HCT116 (cell line): ENCODE measurements around the gene DHX57.

Experiments
- CBX3 ChIP-seq: IDR thresholded peaks from 2 replicates; pipeline ENCODE4 v1.6.1; 2012; ENCODE audit warnings: low read depth
- CEBPB ChIP-seq: IDR thresholded peaks from 2 replicates; pipeline ENCODE4 v1.6.1; 2012; ENCODE audit warnings: low read depth
- EZH2 ChIP-seq: fragments of 200-600 bp; sonication (generic); IDR thresholded peaks from 2 replicates; pipeline ENCODE4 v1.6.1; 2017; ENCODE audit warnings: antibody characterized with exemption, mixed run types
- EZH2phosphoT487 ChIP-seq: fragments of 200-600 bp; IDR thresholded peaks from 2 replicates; pipeline ENCODE4 v1.6.1; 2018; ENCODE audit warnings: antibody characterized with exemption, borderline replicate concordance
- FOSL1 ChIP-seq: IDR thresholded peaks from 2 replicates; pipeline ENCODE4 v1.6.1; 2012; ENCODE audit warnings: low read depth
- JUND ChIP-seq: IDR thresholded peaks from 2 replicates; pipeline ENCODE4 v1.6.1; 2012
- POLR2A ChIP-seq: IDR thresholded peaks from 2 replicates; pipeline ENCODE4 v1.7.0; 2011; ENCODE audit warnings: borderline replicate concordance; ENCODE audit not compliant: insufficient read depth, insufficient read length; ENCODE audit errors: extremely low read depth
- POLR2AphosphoS5 ChIP-seq: IDR thresholded peaks from 2 replicates; pipeline ENCODE4 v1.6.1; 2011; ENCODE audit warnings: mild to moderate bottlenecking, low read depth, low read length, moderate library complexity
- RAD21 ChIP-seq: IDR thresholded peaks from 2 replicates; pipeline ENCODE4 v1.6.1; 2012; ENCODE audit warnings: low read depth, mild to moderate bottlenecking
- SRF ChIP-seq: IDR thresholded peaks from 2 replicates; pipeline ENCODE4 v1.6.1; 2012; ENCODE audit warnings: low read depth
- TCF7L2 ChIP-seq: IDR thresholded peaks from 2 replicates; pipeline ENCODE4 v1.7.0; 2011; ENCODE audit warnings: borderline replicate concordance, inconsistent platforms; ENCODE audit not compliant: insufficient read depth, insufficient read length; ENCODE audit errors: extremely low read depth
- ZNF274 ChIP-seq: fragments of 200-500 bp; sonication (Bioruptor generic); IDR thresholded peaks from 2 replicates; pipeline ENCODE4 v1.6.1; 2014; ENCODE audit warnings: mild to moderate bottlenecking, low read depth, low read length, inconsistent platforms
- TF ChIP-seq, protein P1 (sequence below), 3 experiments: fragments of 200-600 bp in 1 of 3; sonication (generic) in 1 of 3; IDR thresholded peaks in 2 of 3; conservative IDR thresholded peaks in 1 of 3; 2 replicates each; pipeline ENCODE4 v1.5.1; 2012 to 2017; ENCODE audit warnings: low read depth in 2 of 3, low read length in 2 of 3, antibody characterized with exemption in 1 of 3, borderline replicate concordance in 1 of 3, control low read depth in 1 of 3, mild to moderate bottlenecking in 1 of 3, mixed read lengths in 1 of 3, mixed run types in 1 of 3, moderate library complexity in 1 of 3; ENCODE audit not compliant: insufficient read depth in 1 of 3
- TF ChIP-seq, protein P2 (sequence below): IDR thresholded peaks from 2 replicates; pipeline ENCODE4 v1.6.1; 2012

DNA sequence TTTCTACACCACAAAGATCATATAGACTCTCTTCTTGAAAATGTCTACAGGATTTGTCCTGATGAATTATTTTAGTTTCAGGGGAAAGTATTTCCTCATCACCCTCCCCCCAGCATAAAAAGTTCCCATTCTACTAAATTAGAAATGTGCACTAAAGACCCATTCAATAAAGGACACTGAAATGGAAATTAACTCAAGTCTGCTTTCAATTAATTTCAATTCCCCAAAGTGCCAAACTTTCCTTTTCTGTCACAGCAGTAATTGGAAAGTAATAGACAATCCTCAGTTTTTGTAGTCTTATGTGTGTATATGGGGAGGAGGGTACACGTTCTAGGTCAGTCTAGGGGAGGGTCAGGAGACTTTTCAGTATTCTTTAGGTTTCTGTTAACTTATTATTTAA, 35.5 kb upstream of the DHX57 start:
- TF ChIP-seq POLR2AphosphoS5 (no peak), SRF (no peak), TCF7L2 (no peak), CEBPB (no peak), CBX3 (no peak), JUND (no peak), RAD21 (no peak), EZH2 (no peak), POLR2A (no peak), FOSL1 (no peak), ZNF274 (no peak), EZH2phosphoT487 (no peak)
- TF ChIP-seq, protein P1, sequence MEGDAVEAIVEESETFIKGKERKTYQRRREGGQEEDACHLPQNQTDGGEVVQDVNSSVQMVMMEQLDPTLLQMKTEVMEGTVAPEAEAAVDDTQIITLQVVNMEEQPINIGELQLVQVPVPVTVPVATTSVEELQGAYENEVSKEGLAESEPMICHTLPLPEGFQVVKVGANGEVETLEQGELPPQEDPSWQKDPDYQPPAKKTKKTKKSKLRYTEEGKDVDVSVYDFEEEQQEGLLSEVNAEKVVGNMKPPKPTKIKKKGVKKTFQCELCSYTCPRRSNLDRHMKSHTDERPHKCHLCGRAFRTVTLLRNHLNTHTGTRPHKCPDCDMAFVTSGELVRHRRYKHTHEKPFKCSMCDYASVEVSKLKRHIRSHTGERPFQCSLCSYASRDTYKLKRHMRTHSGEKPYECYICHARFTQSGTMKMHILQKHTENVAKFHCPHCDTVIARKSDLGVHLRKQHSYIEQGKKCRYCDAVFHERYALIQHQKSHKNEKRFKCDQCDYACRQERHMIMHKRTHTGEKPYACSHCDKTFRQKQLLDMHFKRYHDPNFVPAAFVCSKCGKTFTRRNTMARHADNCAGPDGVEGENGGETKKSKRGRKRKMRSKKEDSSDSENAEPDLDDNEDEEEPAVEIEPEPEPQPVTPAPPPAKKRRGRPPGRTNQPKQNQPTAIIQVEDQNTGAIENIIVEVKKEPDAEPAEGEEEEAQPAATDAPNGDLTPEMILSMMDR (IDR thresholded peaks at IDR 0.05 in 2 of 3, conservative IDR thresholded peaks at IDR 0.05 in 1 of 3; ENCODE audit: borderline replicate concordance in 1 of 3, insufficient read depth in 1 of 3, low read depth in 2 of 3, low read length in 2 of 3) = no peak
- TF ChIP-seq, protein P2, sequence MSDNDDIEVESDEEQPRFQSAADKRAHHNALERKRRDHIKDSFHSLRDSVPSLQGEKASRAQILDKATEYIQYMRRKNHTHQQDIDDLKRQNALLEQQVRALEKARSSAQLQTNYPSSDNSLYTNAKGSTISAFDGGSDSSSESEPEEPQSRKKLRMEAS = no peak
